NCI-H1417 treated with DMSO at 0.1 percent for 48 hours (cell line): Measurements from ENCODE around the gene B4GALT7.
"Not testable (repeated sequence)": the region's sequence is repeated elsewhere in the genome, so short reads cannot be mapped to it uniquely, and the experiment has no call there.

Experiments
- DNase-seq: peaks from one replicate; lab custom pipeline; 2025; lab: John Stamatoyannopoulos, UW

B4GALT7 gene

DNA sequence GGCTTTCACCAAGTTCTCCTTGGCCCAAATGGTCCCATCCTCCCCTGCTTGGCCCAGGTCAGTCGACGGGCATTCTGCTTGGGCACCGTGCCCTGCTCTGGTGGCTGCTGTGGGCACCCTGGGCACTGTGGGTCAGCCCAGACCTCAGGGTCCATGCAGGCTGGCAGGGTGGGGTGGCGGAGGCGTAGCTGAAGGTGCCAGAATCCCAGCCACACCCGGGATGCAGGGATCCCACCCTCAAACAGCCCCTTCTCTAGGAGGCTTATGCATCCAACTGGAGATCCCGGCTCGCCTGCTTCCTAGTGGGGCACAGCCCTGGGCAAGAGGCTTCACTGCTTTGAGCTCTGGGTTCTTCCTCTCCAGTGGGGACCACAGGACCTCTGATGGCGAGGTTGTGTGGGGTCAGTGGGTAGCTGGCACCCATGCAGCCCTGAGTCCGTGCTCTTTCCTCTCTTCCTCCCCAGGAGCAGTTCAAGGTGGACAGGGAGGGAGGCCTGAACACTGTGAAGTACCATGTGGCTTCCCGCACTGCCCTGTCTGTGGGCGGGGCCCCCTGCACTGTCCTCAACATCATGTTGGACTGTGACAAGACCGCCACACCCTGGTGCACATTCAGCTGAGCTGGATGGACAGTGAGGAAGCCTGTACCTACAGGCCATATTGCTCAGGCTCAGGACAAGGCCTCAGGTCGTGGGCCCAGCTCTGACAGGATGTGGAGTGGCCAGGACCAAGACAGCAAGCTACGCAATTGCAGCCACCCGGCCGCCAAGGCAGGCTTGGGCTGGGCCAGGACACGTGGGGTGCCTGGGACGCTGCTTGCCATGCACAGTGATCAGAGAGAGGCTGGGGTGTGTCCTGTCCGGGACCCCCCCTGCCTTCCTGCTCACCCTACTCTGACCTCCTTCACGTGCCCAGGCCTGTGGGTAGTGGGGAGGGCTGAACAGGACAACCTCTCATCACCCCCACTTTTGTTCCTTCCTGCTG lies 9.4 kb downstream of the B4GALT7 start:
- DNase-seq = no peak

DNA sequence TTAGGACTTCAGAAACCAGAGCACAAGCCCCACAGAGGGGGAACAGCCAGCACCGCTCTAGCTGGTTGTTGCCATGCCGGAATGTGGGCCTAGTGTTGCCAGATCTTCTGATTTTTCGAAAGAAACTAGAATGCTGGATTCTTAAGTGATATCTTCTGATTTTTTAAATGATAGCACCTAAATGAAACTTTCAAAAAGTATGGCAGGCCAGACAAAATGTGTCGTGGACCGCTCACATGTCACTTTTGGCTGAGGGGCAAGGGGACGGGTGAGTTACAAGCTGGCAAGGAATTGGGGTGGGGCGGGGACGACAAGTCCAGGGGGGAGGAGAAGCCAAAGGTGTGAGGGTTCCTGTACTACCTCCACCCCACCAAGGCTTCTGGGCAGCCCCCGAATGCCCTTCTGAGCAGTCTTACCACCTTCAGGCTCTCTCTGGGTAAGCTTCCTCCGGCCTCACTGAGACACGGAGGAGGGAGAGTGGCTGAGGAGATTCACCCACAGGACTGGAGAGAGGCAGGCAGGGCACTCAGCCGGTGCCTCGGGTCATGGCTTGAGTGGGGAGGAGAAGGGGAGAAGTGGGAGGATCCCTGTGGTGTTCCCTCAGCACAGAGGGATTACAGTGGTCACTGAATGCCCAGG lies 10.3 kb downstream of the B4GALT7 start:
- DNase-seq = no peak

DNA sequence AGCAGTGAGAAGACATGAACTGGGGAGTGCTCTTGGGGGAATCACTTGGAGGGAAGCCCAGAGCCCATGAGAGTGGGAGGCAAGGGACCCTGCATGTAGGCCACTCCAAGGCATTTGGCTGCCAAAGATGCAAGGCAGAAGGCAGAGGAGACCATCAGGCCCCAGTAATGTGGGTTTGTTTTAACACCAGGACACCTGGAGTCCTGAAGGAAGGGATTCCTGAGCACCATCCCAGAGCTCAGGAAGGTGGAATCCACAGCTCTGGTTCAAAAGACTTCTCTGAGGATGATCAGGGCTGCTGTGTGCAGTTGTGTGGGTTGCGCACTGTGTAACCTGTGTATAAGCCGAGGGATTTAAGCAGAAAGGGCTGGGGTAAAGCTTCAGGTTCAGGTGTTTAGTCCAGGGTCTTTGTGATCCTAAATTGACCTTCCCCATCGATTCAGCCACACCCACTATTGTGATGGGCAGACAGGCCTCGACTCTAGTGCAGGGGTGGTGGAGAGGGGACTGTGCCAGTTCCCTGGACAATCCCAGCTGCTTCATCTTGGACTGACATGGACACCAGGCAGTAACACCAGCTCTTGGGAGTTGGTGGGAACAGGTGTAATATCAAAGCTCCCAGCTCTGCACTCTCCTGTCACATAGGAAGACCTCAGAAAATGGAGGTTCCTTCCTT lies 11.0 kb downstream of the B4GALT7 start:
- no peak for DNase-seq

DNA sequence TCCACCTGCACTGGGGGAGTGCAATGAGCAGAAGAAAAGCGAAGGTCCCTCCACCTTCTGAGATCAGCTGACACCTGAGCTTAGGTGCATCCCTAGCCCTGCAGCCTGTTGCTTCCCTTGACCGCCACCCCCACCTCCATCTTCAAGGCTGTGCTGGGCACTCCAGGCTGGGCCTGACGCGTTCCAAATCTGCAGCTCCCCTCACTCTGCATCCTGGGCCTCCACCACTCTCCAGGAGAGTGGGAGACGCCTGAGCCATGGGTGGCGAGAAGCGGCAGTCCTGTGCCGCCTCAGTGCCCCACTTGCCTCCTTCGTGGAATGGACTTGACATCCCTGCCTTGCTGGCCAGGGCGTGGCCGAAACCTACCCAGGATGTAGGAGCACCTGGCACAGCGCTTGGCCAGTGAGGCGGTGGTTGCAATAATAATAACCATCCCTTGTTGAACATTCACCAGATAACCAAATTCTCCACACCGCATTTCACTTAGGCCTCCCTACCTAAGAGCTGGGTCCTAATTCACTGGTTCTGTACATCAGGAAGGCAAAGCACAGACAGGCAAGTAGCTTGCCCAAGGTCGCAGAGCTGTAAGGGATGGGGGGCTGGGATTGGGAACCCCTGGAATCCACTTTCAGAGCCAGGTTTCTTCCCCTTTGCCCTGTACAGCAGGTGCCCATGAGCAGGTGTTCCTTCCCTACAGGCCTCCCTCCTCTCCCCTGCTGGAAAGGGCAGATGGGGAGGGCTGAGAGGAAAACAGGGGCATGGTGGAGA lies 11.7 kb downstream of the B4GALT7 start:
- DNase-seq = no peak

DNA sequence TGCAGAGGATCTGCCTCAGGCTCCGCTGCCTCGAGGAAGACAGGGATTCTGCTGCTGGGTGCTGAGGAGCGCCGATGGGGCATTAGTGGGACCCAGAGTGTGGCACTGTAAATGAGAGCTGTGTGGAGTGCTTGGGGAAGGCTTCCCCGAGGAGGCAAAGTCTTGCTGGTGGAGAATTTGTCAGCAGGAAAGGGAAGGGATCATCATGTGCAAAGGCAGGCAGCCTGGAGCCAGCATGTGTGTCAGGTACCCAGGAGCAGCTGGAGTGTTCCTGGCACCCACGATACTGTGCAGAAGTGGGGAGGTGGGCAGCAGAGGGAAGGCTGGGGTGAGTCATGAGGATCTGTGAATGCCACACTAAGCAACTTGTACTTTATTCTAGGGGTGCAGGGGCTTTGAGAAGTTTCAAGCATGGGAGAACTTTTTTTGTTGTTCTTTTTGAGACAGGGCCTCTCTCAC lies 12.3 kb downstream of the B4GALT7 start:
- no peak for DNase-seq

DNA sequence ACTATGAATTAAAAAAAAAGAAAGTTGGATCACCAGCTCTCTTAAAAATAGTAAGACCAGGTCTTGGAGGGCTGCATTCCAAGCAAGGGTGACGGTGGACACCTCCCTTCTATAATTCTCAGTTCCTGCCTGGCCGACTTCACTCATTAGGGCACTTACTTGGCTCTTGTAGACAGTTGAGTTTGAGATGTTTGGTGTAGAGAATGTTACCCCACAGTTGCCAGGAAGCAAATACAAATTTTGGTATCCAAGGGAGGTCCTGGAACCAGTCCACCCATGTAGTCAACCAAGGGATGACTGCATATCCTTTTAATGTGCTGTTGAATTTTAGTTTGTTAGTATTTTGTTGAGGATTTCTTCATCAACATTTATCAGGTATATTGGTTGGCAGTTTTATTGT lies 20.6 kb downstream of the B4GALT7 start:
- no peak for DNase-seq

DNA sequence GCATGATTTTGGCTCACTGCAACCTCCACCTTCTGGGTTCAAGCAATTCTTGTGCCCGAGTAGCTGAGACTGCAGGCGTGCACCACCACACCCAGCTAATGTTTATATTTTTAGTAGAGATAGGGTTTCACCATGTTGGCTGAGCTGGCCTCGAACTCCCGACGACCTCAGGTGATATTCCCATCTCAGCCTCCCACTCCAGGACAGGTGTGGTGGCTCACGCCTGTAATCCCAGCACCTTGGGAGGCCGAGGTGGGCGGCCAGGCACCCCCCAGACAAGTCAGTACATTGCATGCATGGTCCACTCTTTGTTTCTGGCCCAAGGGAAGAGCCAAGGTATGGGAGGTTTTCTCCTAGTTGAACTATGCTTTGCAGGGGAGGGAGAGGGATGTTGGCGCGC lies 24.2 kb downstream of the B4GALT7 start:
- DNase-seq = not testable (repeated sequence)

DNA sequence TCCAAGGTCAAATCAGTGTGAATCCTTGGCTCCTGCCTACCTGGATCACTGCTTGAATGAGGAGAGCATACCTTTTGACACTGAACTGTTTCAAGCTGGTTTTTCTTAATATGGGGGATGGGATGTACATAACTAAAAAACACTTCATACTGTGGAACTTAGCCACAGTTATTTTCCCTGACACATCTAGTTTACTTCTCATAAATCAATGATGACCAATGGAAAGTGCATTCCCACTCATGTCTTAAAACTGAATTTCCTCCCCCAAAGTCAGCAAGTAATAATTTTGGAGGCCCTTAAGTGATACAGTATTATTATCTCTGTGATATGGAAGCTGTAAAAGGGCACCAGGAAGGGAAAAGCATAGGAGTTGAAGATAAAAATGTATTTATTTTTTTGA lies 30.3 kb downstream of the B4GALT7 start:
- not testable (repeated sequence) for DNase-seq

DNA sequence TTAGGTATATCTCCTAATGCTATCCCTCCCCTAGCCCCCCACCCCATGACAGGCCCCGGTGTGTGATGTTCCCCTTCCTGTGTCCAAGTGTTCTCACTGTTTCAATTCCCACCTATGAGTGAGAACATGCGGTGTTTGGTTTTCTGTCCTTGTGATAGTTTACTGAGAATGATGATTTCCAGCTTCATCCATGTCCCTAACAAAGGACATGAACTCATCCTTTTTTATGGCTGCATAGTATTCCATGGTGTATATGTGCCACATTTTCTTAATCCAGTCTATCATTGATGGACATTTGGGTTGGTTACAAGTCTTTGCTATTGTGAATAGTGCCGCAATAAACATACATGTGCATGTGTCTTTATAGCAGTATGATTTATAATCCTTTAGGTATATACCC lies 35.0 kb downstream of the B4GALT7 start:
- DNase-seq = not testable (repeated sequence)

DNA sequence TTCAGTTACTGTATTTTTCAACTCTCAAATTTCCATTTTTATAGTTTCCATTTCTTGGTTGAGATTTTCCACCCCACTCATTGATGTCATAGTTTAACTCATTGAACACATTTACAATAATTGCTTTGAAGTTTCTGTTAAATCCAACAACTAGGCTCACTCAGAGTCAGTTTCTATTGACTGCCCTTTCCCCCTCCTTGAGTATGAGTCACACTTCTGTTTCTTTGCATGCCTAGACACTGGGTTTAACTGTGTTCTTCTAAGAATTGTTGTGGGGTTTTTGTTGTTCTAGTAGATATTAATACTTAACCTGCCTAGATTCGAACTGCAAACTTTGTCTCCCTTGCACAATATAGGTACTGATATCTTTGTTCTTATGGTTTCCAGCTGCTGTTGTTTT lies 45.5 kb downstream of the B4GALT7 start:
- DNase-seq = not testable (repeated sequence)

DNA sequence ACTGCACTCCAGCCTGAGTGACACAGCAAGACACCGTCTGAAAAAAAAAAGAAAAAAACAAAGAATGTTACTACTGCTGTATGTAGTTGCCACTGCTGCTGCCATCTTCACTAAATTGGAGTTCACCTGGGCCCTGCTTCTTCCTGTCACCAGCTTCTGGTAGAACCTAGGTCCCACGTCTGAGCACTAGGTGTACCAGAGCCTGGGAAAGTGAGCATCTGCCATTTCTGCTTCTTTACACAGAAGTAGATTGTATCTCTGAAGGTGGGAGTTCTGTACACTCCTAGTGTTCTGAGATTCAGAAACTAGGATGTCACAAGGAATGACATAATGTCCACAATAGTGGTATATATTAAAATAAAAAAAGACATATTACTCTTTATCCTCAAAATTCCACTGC lies 51.3 kb downstream of the B4GALT7 start:
- not testable (repeated sequence) for DNase-seq

DNA sequence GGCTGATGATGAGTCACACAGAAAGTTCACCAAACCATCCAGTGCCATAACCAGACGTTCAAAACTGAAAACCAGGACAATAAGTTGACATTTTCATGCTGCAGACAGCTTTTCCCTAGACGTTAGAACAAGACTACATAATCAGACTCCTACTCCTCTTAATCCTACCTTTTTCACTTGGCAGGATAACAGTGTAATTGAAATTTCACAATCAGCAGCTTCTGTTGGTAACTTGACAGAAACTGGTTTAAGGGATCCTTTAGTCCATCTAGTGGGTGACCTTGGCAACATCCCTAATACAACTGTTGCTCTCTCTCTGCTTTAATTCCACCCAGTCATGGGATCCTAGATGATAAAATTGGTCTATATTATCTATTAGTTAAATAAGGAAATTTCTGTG lies 57.9 kb downstream of the B4GALT7 start:
- not testable (repeated sequence) for DNase-seq

DNA sequence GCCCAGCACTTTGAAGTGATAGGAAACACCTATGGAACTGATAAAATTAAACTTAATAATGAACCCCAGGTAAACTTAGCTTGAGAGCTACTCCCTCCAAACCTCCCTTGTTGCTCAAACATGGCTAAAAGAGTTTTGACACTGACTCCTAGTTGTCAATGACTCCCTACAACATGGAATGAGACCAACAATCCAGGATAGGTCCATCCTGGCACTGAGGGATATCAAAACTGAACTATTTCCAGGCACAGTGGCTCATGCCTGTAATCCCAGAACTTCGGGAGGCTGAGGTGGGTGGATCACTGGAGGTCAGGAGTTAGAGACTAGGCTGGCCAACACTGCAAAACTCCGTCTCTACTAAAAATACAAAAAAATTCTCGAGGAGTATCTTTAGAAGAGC lies 58.6 kb downstream of the B4GALT7 start:
- not testable (repeated sequence) for DNase-seq
